Activated CD4-positive, alpha-beta T cell treated with anti-CD3 and anti-CD28 coated beads for 48 hours (primary cell): ENCODE results near the gene POC1A.

Source experiments
- DNase-seq: peaks from one replicate; pipeline ENCODE4 v3.0.0-alpha.2; 2020

POC1A gene

GRCh38 chr3:52083556-52084087 is 70.6 kb downstream of the POC1A start:
- no peak for DNase-seq

GRCh38 chr3:52082951-52083350 is 71.3 kb downstream of the POC1A start:
- DNase-seq: no peak

- DNase-seq: no peak
Measured at GRCh38 chr3:52080830-52081719, 73.1 kb downstream of the POC1A start.

GRCh38 chr3:52079958-52080357 is 74.3 kb downstream of the POC1A start:
- no peak for DNase-seq

GRCh38 chr3:52078781-52079560 is 75.3 kb downstream of the POC1A start:
- no peak for DNase-seq

GRCh38 chr3:52077925-52078324 is 76.3 kb downstream of the POC1A start:
- no peak for DNase-seq

- DNase-seq: no peak
Measured at GRCh38 chr3:52076896-52077780, 77.1 kb downstream of the POC1A start.

- no peak for DNase-seq
Measured at GRCh38 chr3:52073490-52073889, 80.7 kb downstream of the POC1A start.

GRCh38 chr3:52072471-52072870 is 81.8 kb downstream of the POC1A start:
- DNase-seq: no peak

GRCh38 chr3:52072020-52072419 is 82.2 kb downstream of the POC1A start:
- DNase-seq: no peak

- no peak for DNase-seq
Measured at GRCh38 chr3:52070724-52071621, 83.2 kb downstream of the POC1A start.

- no peak for DNase-seq
Measured at GRCh38 chr3:52069855-52070254, 84.4 kb downstream of the POC1A start.

- DNase-seq: no peak
Measured at GRCh38 chr3:52069135-52069534, 85.1 kb downstream of the POC1A start.

- DNase-seq: no peak
Measured at GRCh38 chr3:52068730-52069129, 85.5 kb downstream of the POC1A start.

GRCh38 chr3:52068055-52068571 is 86.1 kb downstream of the POC1A start:
- DNase-seq: no peak

- DNase-seq: no peak
Measured at GRCh38 chr3:52067526-52067925, 86.7 kb downstream of the POC1A start.

- no peak for DNase-seq
Measured at GRCh38 chr3:52067046-52067445, 87.2 kb downstream of the POC1A start.

GRCh38 chr3:52065264-52065756 is 88.9 kb downstream of the POC1A start:
- DNase-seq: no peak

- no peak for DNase-seq
Measured at GRCh38 chr3:52064561-52064960, 89.7 kb downstream of the POC1A start.

- no peak for DNase-seq
Measured at GRCh38 chr3:52063026-52063723, 91.0 kb downstream of the POC1A start.

GRCh38 chr3:52062505-52062904 is 91.7 kb downstream of the POC1A start:
- DNase-seq: no peak
